GM12891 (cell line): ENCODE data around the gene PKP1.

ENCODE experiments used
- DNase-seq: peaks from one replicate; pipeline ENCODE4 v3.0.0; 2011; ENCODE audit warnings: low spot score; ENCODE audit not compliant: insufficient read length
- FAIRE-seq: peaks from 2 replicates; lab custom pipeline; 2011; peaks lifted over from hg19 to GRCh38; lab: Jason Lieb, UNC
- PAX5 ChIP-seq: IDR thresholded peaks from 2 replicates; pipeline ENCODE4 v1.6.1; 2011; ENCODE audit warnings: low read length, moderate library complexity, mild to moderate bottlenecking; ENCODE audit not compliant: insufficient read depth, severe bottlenecking
- POLR2A ChIP-seq: IDR thresholded peaks from 2 replicates; pipeline ENCODE4 v1.6.1; 2011; ENCODE audit warnings: low read depth, low read length, control low read depth
- POLR2AphosphoS5 ChIP-seq: IDR thresholded peaks from 2 replicates; pipeline ENCODE4 v1.6.1; 2011; ENCODE audit warnings: low read depth, low read length, control low read depth
- POU2F2 ChIP-seq: IDR thresholded peaks from 2 replicates; pipeline ENCODE4 v1.6.1; 2011; ENCODE audit warnings: low read depth, mild to moderate bottlenecking, control low read depth, low read length, moderate library complexity
- SPI1 ChIP-seq: IDR thresholded peaks from 2 replicates; pipeline ENCODE4 v1.6.1; 2011; ENCODE audit warnings: low read depth, low read length, control low read depth
- TAF1 ChIP-seq: IDR thresholded peaks from 2 replicates; pipeline ENCODE4 v1.6.1; 2011; ENCODE audit warnings: low read depth, low read length, control low read depth

The PKP1 gene

GRCh38 chr1:201259476-201260235 is 23.6 kb upstream of the PKP1 start:
- FAIRE-seq, result no peak
- no peak for TF ChIP-seq PAX5
- no peak for TF ChIP-seq POLR2A
- no peak for TF ChIP-seq POLR2AphosphoS5
- TF ChIP-seq POU2F2, result no peak
- TF ChIP-seq SPI1, result no peak
- TF ChIP-seq TAF1, result no peak
- DNase-seq, result no peak

DNA sequence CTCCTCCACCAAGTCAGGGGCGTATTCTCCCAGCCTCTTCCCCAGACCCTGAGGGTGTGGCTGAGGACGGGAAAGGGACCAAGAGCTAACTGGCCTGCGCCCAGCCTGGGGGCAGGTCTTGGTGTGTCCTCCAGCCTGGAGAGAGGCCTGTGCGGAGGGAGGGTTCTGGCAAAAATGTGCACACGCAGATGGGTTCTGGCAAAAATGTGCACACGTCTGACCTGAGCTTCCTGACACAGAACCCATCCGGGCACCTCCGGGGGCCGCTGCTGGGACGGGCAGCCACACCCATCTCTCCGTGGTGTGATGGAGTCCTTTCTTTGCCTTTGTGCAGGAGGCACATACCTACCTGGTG is 23.1 kb upstream of the PKP1 start:
- FAIRE-seq, result no peak
- DNase-seq, result no peak
- TF ChIP-seq PAX5 (no peak), POLR2AphosphoS5 (no peak), TAF1 (no peak)

DNA sequence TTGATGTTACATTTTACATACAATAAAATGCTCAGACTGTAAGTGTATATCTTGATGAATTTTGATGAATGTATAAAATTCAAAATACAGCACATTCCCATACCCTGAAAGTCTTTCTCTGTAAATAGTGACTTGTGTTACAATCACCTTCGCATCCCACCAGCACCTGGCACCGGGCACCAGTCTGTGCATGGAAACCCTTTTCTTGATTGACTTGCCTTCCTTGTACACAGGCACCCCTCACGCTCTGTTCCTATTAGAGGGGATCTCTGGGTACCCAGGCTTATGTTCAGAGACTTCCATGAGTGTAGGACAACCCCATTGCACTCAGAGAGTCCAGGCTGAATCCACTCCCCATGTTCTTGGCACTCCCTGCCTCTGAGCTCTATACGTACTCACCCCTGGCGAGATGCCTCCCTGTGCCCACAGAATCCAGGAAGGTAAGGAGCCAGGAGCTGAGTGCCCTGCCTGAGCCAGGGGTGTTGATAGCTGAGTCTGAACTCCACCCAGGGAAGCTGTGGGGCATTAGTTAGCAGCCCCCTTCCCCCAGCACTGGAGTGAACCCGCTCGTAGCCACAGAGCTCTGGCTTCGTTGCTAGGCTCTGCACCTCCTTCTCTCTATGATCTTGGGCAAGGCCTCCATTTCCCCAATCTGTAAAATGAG is 22.5 kb upstream of the PKP1 start:
- no peak for FAIRE-seq
- TF ChIP-seq PAX5, result no peak
- TF ChIP-seq POLR2A, result no peak
- no peak for TF ChIP-seq TAF1
- TF ChIP-seq POLR2AphosphoS5, result no peak
- no peak for TF ChIP-seq POU2F2
- no peak for TF ChIP-seq SPI1
- no peak for DNase-seq

GRCh38 chr1:201261771-201262547 is 21.3 kb upstream of the PKP1 start:
- DNase-seq (no peak), FAIRE-seq (no peak)
- TF ChIP-seq POLR2A (no peak), TAF1 (no peak), POU2F2 (no peak), POLR2AphosphoS5 (no peak), PAX5 (no peak), SPI1 (no peak)

GRCh38 chr1:201262963-201263608 is 20.2 kb upstream of the PKP1 start:
- TF ChIP-seq TAF1 (no peak), SPI1 (no peak), POLR2AphosphoS5 (no peak), POU2F2 (no peak), PAX5 (no peak), POLR2A (no peak)
- FAIRE-seq (no peak), DNase-seq (no peak)

DNA sequence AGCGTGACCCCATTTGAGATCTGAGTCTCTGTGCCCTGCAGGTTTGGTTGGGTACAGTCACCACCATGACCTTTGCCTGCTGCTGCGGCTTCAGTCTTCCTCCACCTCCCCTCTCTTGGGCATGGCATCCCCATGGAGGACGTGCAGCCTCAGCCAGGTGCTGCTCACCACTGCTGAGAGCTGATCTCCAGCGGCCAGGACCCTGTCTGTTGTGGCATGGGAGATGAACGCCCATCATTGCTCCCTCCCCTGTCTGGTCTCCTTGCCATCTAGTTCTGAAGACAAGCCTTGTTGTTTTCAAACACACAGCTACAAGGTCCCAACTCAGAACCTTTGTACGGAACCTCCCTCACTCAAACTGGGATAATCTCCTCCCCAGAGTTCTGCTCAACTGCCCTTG is 19.2 kb upstream of the PKP1 start:
- FAIRE-seq (no peak), DNase-seq (no peak)
- TF ChIP-seq SPI1, result no peak
- no peak for TF ChIP-seq POU2F2
- no peak for TF ChIP-seq PAX5
- no peak for TF ChIP-seq TAF1
- TF ChIP-seq POLR2AphosphoS5, result no peak
- no peak for TF ChIP-seq POLR2A

DNA sequence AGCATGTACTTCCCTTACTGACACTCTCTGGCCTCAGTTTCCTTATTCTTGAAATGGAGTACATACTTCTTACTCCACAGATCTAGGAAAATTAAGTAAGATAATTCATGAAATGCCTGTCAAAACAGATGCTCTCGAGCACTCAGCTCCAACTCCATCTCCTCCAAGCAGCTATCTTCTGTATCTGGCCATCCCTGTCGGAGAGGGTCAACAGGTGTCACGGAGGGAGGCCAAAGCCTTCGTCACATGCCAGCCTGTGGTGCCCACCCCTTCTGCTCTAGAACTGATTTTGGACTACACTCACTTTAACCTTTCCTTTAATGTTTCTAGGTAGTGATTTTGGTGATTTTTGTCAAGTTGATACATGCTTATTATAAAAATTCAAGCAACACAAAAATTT is 18.8 kb upstream of the PKP1 start:
- FAIRE-seq, result no peak

GRCh38 chr1:201265756-201266155 is 17.6 kb upstream of the PKP1 start:
- FAIRE-seq (no peak), DNase-seq (no peak)
- TF ChIP-seq PAX5 (no peak), SPI1 (no peak), TAF1 (no peak), POU2F2 (no peak), POLR2AphosphoS5 (no peak), POLR2A (no peak)

More for the DNA sequence above, 18.8 kb upstream of the PKP1 start:
- no peak for TF ChIP-seq TAF1
- TF ChIP-seq PAX5, result no peak
- no peak for TF ChIP-seq POU2F2
- no peak for TF ChIP-seq POLR2AphosphoS5
- TF ChIP-seq POLR2A, result no peak
- no peak for TF ChIP-seq SPI1
- no peak for DNase-seq

- FAIRE-seq, result no peak
- no peak for TF ChIP-seq POU2F2
- no peak for TF ChIP-seq POLR2AphosphoS5
- no peak for TF ChIP-seq TAF1
- no peak for TF ChIP-seq POLR2A
- TF ChIP-seq SPI1, result no peak
- no peak for TF ChIP-seq PAX5
- no peak for DNase-seq
Measured at GRCh38 chr1:201266276-201266675, 17.0 kb upstream of the PKP1 start.
